Glutamatergic neuron (in vitro differentiated cells): Measurements from ENCODE around the gene NTHL1. TPM values are rescaled to one million over a fixed set of nuclear protein-coding genes. Genes with fewer than 3 reads are reported as not detected.
A peak's percentile ranks its signal among the peaks of the same experiment; 100 is the strongest.

Experiments
- DNase-seq: peaks from one replicate; pipeline ENCODE4 v3.0.0; 2022
- H3K27ac Mint-ChIP-seq: one replicate; pipeline ENCODE4 v1.8.0; 2020; ENCODE audit warnings: mild to moderate bottlenecking, mixed read lengths, inconsistent platforms; ENCODE audit not compliant: unreplicated experiment
- H3K27me3 Mint-ChIP-seq: one replicate; pipeline ENCODE4 v1.8.0; 2020; ENCODE audit warnings: mild to moderate bottlenecking, moderate library complexity, mixed read lengths, inconsistent platforms; ENCODE audit not compliant: unreplicated experiment
- H3K36me3 Mint-ChIP-seq: one replicate; pipeline ENCODE4 v1.8.0; 2020; ENCODE audit warnings: mild to moderate bottlenecking, mixed read lengths, inconsistent platforms; ENCODE audit not compliant: unreplicated experiment
- H3K4me1 Mint-ChIP-seq: one replicate; pipeline ENCODE4 v1.8.0; 2020; ENCODE audit warnings: mild to moderate bottlenecking, low read depth, mixed read lengths, inconsistent platforms; ENCODE audit not compliant: unreplicated experiment
- H3K4me3 Mint-ChIP-seq: one replicate; pipeline ENCODE4 v1.8.0; 2020; ENCODE audit warnings: mild to moderate bottlenecking, mixed read lengths, inconsistent platforms; ENCODE audit not compliant: unreplicated experiment
- H3K9me3 Mint-ChIP-seq: one replicate; pipeline ENCODE4 v1.8.0; 2020; ENCODE audit warnings: mild to moderate bottlenecking, moderate library complexity, mixed read lengths, inconsistent platforms; ENCODE audit not compliant: unreplicated experiment
- total RNA-seq: library from RNA; stranded (reverse); fragmentation: NEBNext Ultra II Directional; extraction: Animal tissue kit (Norgen Biotek cat#: 25700); gene quantifications from one replicate; pipeline ENCODE4 v1.2.1, GENCODE V29; 2021; ENCODE audit not compliant: unreplicated experiment
- TF ChIP-seq, protein P1 (sequence below): fragments of 200-600 bp; sonication (generic); IDR thresholded peaks from one replicate; pipeline ENCODE4 v1.5.0; 2021; ENCODE audit not compliant: partially characterized antibody, unreplicated experiment

The NTHL1 gene
- total RNA-seq, 1 donor from 2014 or later: 194 TPM

DNA sequence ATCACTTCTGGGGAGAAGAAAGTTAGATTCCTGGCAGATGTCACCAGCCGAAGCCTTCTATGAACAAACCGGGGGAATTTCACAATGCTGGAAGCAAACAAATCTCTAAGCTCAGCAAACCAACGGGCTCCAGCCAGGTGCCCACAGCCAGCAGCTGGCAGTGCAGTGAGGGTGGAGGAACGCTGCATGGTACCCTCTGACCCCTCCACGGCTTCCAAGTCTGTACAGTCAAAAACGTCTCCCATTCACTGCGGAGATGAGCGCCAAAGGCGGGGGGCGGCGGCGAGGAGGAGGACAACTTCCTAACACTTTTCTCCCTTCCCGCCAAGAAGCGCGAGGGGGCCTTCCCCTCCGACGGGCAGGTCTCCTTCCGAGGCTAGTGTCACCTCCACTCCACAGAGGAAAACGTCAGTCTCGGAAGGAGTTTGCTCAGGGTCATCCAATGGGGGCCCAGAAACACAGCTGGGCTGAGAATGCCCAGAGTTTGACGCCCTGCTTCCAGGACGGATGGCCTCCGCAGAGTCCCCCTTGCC is 38.9 kb downstream of the NTHL1 start:
- peaks cover 10% of the 10 kb centered on the region for H3K9me3 Mint-ChIP-seq
- peak overlapping the region; percentile 92 for H3K4me3 Mint-ChIP-seq
- H3K36me3 Mint-ChIP-seq: peaks cover 4% of the 10 kb centered on the region
- peaks cover 16% of the 10 kb centered on the region for H3K27me3 Mint-ChIP-seq
- DNase-seq: no peak
- peak overlapping the region; percentile 84 for H3K27ac Mint-ChIP-seq
- TF ChIP-seq, protein P1, sequence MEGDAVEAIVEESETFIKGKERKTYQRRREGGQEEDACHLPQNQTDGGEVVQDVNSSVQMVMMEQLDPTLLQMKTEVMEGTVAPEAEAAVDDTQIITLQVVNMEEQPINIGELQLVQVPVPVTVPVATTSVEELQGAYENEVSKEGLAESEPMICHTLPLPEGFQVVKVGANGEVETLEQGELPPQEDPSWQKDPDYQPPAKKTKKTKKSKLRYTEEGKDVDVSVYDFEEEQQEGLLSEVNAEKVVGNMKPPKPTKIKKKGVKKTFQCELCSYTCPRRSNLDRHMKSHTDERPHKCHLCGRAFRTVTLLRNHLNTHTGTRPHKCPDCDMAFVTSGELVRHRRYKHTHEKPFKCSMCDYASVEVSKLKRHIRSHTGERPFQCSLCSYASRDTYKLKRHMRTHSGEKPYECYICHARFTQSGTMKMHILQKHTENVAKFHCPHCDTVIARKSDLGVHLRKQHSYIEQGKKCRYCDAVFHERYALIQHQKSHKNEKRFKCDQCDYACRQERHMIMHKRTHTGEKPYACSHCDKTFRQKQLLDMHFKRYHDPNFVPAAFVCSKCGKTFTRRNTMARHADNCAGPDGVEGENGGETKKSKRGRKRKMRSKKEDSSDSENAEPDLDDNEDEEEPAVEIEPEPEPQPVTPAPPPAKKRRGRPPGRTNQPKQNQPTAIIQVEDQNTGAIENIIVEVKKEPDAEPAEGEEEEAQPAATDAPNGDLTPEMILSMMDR: no peak
- H3K4me1 Mint-ChIP-seq: peaks cover 20% of the 10 kb centered on the region

DNA sequence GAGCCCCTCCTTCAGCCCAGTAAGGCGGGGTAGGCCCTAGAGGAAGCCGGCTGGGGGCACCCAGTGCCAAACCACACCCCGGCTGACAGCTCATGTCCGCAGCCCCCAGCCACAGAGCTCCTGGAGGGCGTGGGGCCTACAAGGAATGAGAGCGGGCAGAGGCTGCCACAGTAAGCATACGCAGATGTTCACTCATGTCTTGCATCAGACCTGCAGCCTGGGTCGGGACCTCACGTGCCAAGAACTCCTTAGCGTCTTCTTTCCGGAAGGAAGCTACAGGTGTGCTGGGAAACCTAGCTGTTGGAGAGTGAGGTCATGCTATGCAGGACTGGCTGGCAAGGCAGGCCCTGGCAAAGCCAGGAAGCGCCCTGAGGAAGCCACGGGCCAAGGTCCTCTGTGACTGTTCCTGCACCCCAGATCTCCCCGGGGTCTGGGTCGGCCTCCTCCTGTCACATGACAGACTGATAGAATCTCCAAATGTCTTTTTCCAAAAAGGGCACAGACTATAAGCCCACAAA is 39.6 kb downstream of the NTHL1 start:
- Mint-ChIP-seq H3K27ac (peak overlapping the region; percentile 94), H3K36me3 (peaks cover 4% of the 10 kb centered on the region), H3K9me3 (peaks cover 10% of the 10 kb centered on the region), H3K4me1 (peaks cover 20% of the 10 kb centered on the region), H3K4me3 (peak overlapping the region; percentile 92), H3K27me3 (peaks cover 16% of the 10 kb centered on the region)
- DNase-seq: no peak
- TF ChIP-seq, protein P1: no peak

DNA sequence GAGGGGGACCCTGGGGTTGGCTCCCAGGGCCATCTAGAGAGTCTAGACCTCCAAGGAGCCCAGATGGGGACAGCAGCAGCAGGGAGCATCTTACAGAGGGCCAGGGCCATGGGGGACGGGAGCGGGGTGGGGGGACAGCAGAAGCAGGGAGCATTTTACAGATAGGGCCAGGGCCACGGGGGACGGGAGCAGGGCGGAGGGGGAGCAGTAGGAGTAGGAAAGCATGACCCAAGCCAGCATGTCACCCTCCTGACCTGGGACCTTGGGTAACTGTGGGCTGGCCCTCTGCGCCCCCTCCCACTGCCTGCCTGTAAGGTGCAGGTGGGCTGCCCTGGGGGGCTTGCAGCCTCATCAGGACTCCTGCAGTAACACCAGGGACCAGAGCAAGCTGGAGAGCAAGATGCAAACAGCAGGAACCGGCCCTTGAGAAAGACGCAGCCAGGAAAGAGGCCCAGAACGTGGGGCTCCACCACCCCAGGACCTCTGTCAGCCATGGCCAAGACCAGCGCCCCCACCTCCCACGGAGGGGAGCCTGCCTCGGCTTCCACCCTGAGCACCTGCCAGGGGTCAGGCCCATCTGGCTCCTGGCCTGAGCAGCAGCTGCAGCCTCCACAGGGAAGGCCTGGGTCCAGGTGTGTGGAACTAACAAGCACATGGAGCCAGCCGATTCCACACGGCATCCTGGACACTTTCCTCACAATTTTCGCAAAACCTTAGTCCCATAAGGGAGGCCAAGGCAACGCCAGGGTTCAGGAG is 40.4 kb downstream of the NTHL1 start:
- H3K27me3 Mint-ChIP-seq: peaks cover 19% of the 10 kb centered on the region
- H3K4me1 Mint-ChIP-seq: peaks cover 20% of the 10 kb centered on the region
- TF ChIP-seq, protein P1: no peak
- peak overlapping the region; percentile 92 for H3K4me3 Mint-ChIP-seq
- DNase-seq: no peak
- peaks cover 13% of the 10 kb centered on the region for H3K9me3 Mint-ChIP-seq
- H3K36me3 Mint-ChIP-seq: peaks cover 4% of the 10 kb centered on the region
- peak overlapping the region; percentile 94 for H3K27ac Mint-ChIP-seq

DNA sequence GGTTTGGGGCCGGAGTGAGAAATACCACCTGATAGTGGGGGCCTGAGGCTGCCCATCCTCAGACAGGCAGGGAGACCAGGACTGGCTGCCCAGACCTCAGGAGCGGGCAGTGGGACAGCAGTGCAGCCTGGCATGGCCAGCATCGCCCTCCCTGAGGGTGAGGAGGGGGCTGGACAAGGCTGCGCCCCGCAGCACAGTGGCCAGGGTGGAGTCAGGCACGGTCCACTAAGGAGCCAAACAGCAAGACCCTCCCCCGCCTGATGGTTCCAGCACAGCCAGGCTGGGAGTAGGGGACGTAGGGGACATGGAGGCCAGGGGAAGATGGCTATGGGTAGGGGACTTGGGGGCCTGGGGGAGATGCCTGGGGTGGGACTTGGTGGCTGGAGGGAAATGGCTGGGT is 41.3 kb downstream of the NTHL1 start:
- H3K9me3 Mint-ChIP-seq: peaks cover 13% of the 10 kb centered on the region
- H3K27ac Mint-ChIP-seq: peak overlapping the region; percentile 89
- H3K36me3 Mint-ChIP-seq: peaks cover 4% of the 10 kb centered on the region
- peak overlapping the region; percentile 92 for H3K4me3 Mint-ChIP-seq
- no peak for DNase-seq
- TF ChIP-seq, protein P1: no peak
- H3K27me3 Mint-ChIP-seq: peaks cover 20% of the 10 kb centered on the region
- H3K4me1 Mint-ChIP-seq: peaks cover 20% of the 10 kb centered on the region

DNA sequence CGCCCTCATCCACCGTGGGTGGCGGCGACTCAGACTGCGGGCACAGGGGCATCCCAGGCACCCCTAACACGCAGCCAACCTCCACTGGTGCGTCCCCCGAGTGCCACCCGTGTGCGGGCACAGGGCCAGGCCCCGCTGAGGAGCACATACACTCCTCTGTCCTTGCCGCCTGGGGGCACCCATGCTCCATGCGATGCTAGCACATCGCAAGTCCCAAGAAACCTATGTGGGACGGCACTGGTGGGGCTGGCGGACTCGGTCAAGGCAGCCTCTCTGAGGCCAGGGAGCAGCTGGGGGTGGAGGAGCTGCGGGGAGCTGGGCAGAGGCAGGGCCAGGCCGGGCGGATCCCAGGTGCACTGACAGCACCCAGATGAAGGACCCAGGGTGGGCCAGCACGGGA is 42.0 kb downstream of the NTHL1 start:
- TF ChIP-seq, protein P1: no peak
- no peak for DNase-seq
- peak overlapping the region; percentile 89 for H3K27ac Mint-ChIP-seq
- H3K4me3 Mint-ChIP-seq: peak overlapping the region; percentile 25
- H3K36me3 Mint-ChIP-seq: peaks cover 4% of the 10 kb centered on the region
- peaks cover 20% of the 10 kb centered on the region for H3K27me3 Mint-ChIP-seq
- peaks cover 20% of the 10 kb centered on the region for H3K4me1 Mint-ChIP-seq
- H3K9me3 Mint-ChIP-seq: peaks cover 15% of the 10 kb centered on the region
